ENCODE data around the gene ELF5. TPM values are rescaled to one million over a fixed set of nuclear protein-coding genes. Genes with fewer than 3 reads are reported as not detected.

The ELF5 gene
- total and polyA plus RNA-seq, 4 donors = 0.06 to 0.37 (median 0.08) TPM; not detected in 1

GRCh38 chr11:34459507-34460162, 54.0 kb downstream of the ELF5 start:
- Histone ChIP-seq H3K9me3 (ENCODE audit: control insufficient read depth in 4 of 4, low read length in 3 of 4) (no peaks in the 10 kb centered on the region), H3K4me1 (ENCODE audit: control insufficient read depth in 4 of 4, insufficient read depth in 4 of 4, low read length in 3 of 4) (peaks cover 18 to 83% (median 79%) of the 10 kb centered on the region in 4 donors), H3K36me3 (ENCODE audit: control insufficient read depth in 4 of 4, insufficient read depth in 3 of 4, low read depth in 1 of 4, low read length in 3 of 4) (peaks cover 12 to 65% (median 46%) of the 10 kb centered on the region in 4 donors), H3K9ac (ENCODE audit: low read depth in 1 of 2, low read length in 2 of 2) (no peak overlapping the region), H3K27ac (ENCODE audit: low read depth in 1 of 2, low read length in 2 of 2) (peak overlapping the region; percentile 65 to 82), H3K27me3 (ENCODE audit: control insufficient read depth in 4 of 4, insufficient read depth in 4 of 4, low read length in 3 of 4) (no peaks in the 10 kb centered on the region), H3K4me3 (ENCODE audit: low read depth in 1 of 3, low read length in 3 of 3) (no peak overlapping the region)
- DNase-seq (ENCODE audit: low spot score) = no peak
- WGBS = 52% methylated on average over 3 of the region's 3 CpGs
- TF ChIP-seq FOXA2 (IDR thresholded peaks at IDR 0.05) (no peak), ATF3 (IDR thresholded peaks at IDR 0.05) (no peak), FOXA1 (IDR thresholded peaks at IDR 0.05) (no peak), RXRA (IDR thresholded peaks at IDR 0.05) (peak; percentile 71 to 80), MAX (IDR thresholded peaks at IDR 0.05) (peak; percentile 30), GABPA (IDR thresholded peaks at IDR 0.05 in 1 of 2, conservative IDR thresholded peaks at IDR 0.05 in 1 of 2) (no peak), HNF4A (conservative IDR thresholded peaks at IDR 0.05) (peak; percentile 63 to 82), YY1 (IDR thresholded peaks at IDR 0.05) (peak; percentile 89), NR2F2 (IDR thresholded peaks at IDR 0.05) (peak; percentile 12), RAD21 (IDR thresholded peaks at IDR 0.05) (peak; percentile 18 to 26), REST (IDR thresholded peaks at IDR 0.05) (no peak), SP1 (IDR thresholded peaks at IDR 0.05) (peak; percentile 13), ZBTB33 (IDR thresholded peaks at IDR 0.05) (peak; percentile 52), CTCF (IDR thresholded peaks at IDR 0.05; ENCODE audit: low read depth, low read length, missing input control) (no peak), JUND (IDR thresholded peaks at IDR 0.05) (peak in 1 of 2 donors; percentile 77), EGR1 (IDR thresholded peaks at IDR 0.05; ENCODE audit: low read depth in 2 of 2) (no peak), TAF1 (conservative IDR thresholded peaks at IDR 0.05) (no peak), HNF4G (IDR thresholded peaks at IDR 0.05) (no peak)
